ENCODE results near the gene MRC1. TPM values are rescaled to one million over a fixed set of nuclear protein-coding genes. Genes with fewer than 3 reads are reported as not detected.

The MRC1 gene
- polyA plus RNA-seq (2013), result 0.19 and 0.21 TPM in 2 replicates

- Histone ChIP-seq H3K36me3 (ENCODE audit: control insufficient read depth in 1 of 2, insufficient read depth in 2 of 2, low read length in 2 of 2) (no peaks in the 10 kb centered on the region), H3K9me3 (ENCODE audit: insufficient read depth, low read depth, low read length) (no peaks in the 10 kb centered on the region), H3K4me2 (ENCODE audit: low read length) (no peak within 1 kb of the TSS), H3K27ac (ENCODE audit: low read depth, low read length) (no peak within 1 kb of the TSS), H3K27me3 (ENCODE audit: insufficient read depth, low read length) (no peaks in the 10 kb centered on the region), H2AK5ac (ENCODE audit: low read length) (no peak within 1 kb of the TSS), H3K4me3 (ENCODE audit: low read depth, low read length) (no peak within 1 kb of the TSS), H2BK12ac (ENCODE audit: low read length) (peak within 1 kb of the TSS; percentile 17), H3K23ac (ENCODE audit: low read length) (no peak within 1 kb of the TSS), H3K79me1 (ENCODE audit: low read length) (no peaks in the 10 kb centered on the region), H4K8ac (ENCODE audit: low read depth, low read length) (peak within 1 kb of the TSS; percentile 57), H3K9ac (ENCODE audit: low read length) (no peak within 1 kb of the TSS), H3K4ac (ENCODE audit: low read depth, low read length) (no peak within 1 kb of the TSS), H4K12ac (ENCODE audit: low read depth, low read length) (peak within 1 kb of the TSS; percentile 64), H3K14ac (ENCODE audit: low read length) (no peak within 1 kb of the TSS), H4K91ac (ENCODE audit: low read depth, low read length) (peak within 1 kb of the TSS; percentile 15), H2BK5ac (ENCODE audit: low read depth, low read length, poor library complexity) (no peak within 1 kb of the TSS), H2AFZ (ENCODE audit: insufficient read depth, low read length, poor library complexity) (peak within 1 kb of the TSS; percentile 45), H3K79me2 (ENCODE audit: control insufficient read depth, insufficient read depth, low read length, poor library complexity) (no peaks in the 10 kb centered on the region), H2BK120ac (ENCODE audit: insufficient read depth, low read length, poor library complexity) (no peak within 1 kb of the TSS), H3K4me1 (ENCODE audit: control insufficient read depth in 1 of 2, insufficient read depth in 2 of 2, low read length in 2 of 2) (peaks cover 4 to 5% of the 10 kb centered on the region in 2 experiments), H3K18ac (ENCODE audit: low read length) (peak within 1 kb of the TSS; percentile 58)
- WGBS (ENCODE audit: extremely low coverage, insufficient coverage, insufficient read length), result no CpG with 5 or more reads among the region's 23 CpGs
- no peak for DNase-seq
Observed at GRCh38 chr10:17808971-17809841, at the start of gene MRC1. MRC1 (plus strand) TSS chr10:17809348; CDS start chr10:17809466, 118 bp downstream.

DNA sequence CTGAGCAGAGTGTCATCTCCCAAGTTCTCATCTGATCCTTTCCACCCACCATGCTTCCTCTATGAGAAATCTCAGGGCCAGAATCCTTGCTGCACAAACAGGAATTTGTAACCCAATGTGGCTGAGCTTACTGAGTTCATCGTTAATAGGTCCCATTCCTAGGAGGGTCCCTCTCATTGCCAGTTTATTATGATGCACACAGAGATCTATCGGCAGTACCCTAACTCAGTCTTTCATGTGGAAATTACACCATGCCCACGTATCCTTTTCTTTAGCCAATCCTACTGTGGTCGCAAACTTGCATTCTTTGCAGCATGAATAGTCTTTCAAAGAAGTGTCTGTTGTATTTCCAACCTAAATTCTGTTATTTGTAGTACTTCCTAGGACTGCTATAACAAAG lies 45.0 kb upstream of the MRC1 start:
- H3K27ac ChIP-seq (ENCODE audit: low read depth, low read length), result no peak overlapping the region
- no peak overlapping the region for H4K8ac ChIP-seq (ENCODE audit: low read depth, low read length)
- no peak for DNase-seq
- no peak overlapping the region for H2BK120ac ChIP-seq (ENCODE audit: insufficient read depth, low read length, poor library complexity)
- no peaks in the 10 kb centered on the region for H3K27me3 ChIP-seq (ENCODE audit: insufficient read depth, low read length)
- no peak overlapping the region for H3K14ac ChIP-seq (ENCODE audit: low read length)
- no peak overlapping the region for H2AK5ac ChIP-seq (ENCODE audit: low read length)
- no peak overlapping the region for H3K4me3 ChIP-seq (ENCODE audit: low read depth, low read length)
- no peaks in the 10 kb centered on the region for H3K79me2 ChIP-seq (ENCODE audit: control insufficient read depth, insufficient read depth, low read length, poor library complexity)
- H3K23ac ChIP-seq (ENCODE audit: low read length), result no peak overlapping the region
- H3K18ac ChIP-seq (ENCODE audit: low read length), result no peak overlapping the region
- H2BK12ac ChIP-seq (ENCODE audit: low read length), result no peak overlapping the region
- no CpG with 5 or more reads among the region's 4 CpGs for WGBS (ENCODE audit: extremely low coverage, insufficient coverage, insufficient read length)
- no peak overlapping the region for H4K91ac ChIP-seq (ENCODE audit: low read depth, low read length)
- no peak overlapping the region for H2BK5ac ChIP-seq (ENCODE audit: low read depth, low read length, poor library complexity)
- H2AFZ ChIP-seq (ENCODE audit: insufficient read depth, low read length, poor library complexity), result no peak overlapping the region
- no peaks in the 10 kb centered on the region for H3K79me1 ChIP-seq (ENCODE audit: low read length)
- no peak overlapping the region for H3K9ac ChIP-seq (ENCODE audit: low read length)
- no peaks in the 10 kb centered on the region for H3K9me3 ChIP-seq (ENCODE audit: insufficient read depth, low read depth, low read length)
- H3K4ac ChIP-seq (ENCODE audit: low read depth, low read length), result no peak overlapping the region
- H3K36me3 ChIP-seq (ENCODE audit: control insufficient read depth in 1 of 2, insufficient read depth in 2 of 2, low read length in 2 of 2), result no peaks in the 10 kb centered on the region
- H3K4me1 ChIP-seq (ENCODE audit: control insufficient read depth in 1 of 2, insufficient read depth in 2 of 2, low read length in 2 of 2), result peaks cover 0 to 2% of the 10 kb centered on the region in 2 experiments
- no peak overlapping the region for H3K4me2 ChIP-seq (ENCODE audit: low read length)
- no peak overlapping the region for H4K12ac ChIP-seq (ENCODE audit: low read depth, low read length)

DNA sequence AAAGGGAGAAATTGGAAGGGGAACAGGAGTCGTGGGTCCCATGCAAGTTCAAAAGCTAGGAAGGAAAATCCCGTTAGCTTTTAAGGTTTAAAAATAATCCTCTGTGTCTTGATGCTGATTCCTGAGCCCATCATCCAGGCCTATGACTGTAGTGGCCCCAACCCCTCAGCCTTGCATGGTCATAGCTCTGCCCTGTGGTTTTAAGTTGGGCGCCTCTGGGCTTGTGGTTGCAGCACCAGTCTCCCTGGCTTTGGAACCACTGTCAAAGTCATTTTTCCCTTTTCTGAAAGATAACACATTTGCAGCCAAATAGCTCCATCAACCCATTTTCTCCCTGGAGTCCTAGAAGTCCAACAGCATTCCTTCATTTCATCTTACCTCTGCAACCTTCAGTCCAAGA lies 43.5 kb upstream of the MRC1 start:
- Histone ChIP-seq H2BK12ac (ENCODE audit: low read length) (no peak overlapping the region), H3K18ac (ENCODE audit: low read length) (no peak overlapping the region), H4K12ac (ENCODE audit: low read depth, low read length) (no peak overlapping the region), H2BK5ac (ENCODE audit: low read depth, low read length, poor library complexity) (no peak overlapping the region), H3K4ac (ENCODE audit: low read depth, low read length) (no peak overlapping the region), H3K14ac (ENCODE audit: low read length) (no peak overlapping the region), H3K9ac (ENCODE audit: low read length) (no peak overlapping the region), H3K4me3 (ENCODE audit: low read depth, low read length) (no peak overlapping the region), H2BK120ac (ENCODE audit: insufficient read depth, low read length, poor library complexity) (no peak overlapping the region), H3K36me3 (ENCODE audit: control insufficient read depth in 1 of 2, insufficient read depth in 2 of 2, low read length in 2 of 2) (no peaks in the 10 kb centered on the region), H3K23ac (ENCODE audit: low read length) (no peak overlapping the region), H3K79me2 (ENCODE audit: control insufficient read depth, insufficient read depth, low read length, poor library complexity) (no peaks in the 10 kb centered on the region), H3K27ac (ENCODE audit: low read depth, low read length) (no peak overlapping the region), H4K91ac (ENCODE audit: low read depth, low read length) (no peak overlapping the region), H2AFZ (ENCODE audit: insufficient read depth, low read length, poor library complexity) (no peak overlapping the region), H2AK5ac (ENCODE audit: low read length) (no peak overlapping the region), H3K27me3 (ENCODE audit: insufficient read depth, low read length) (no peaks in the 10 kb centered on the region), H4K8ac (ENCODE audit: low read depth, low read length) (no peak overlapping the region), H3K4me2 (ENCODE audit: low read length) (no peak overlapping the region), H3K9me3 (ENCODE audit: insufficient read depth, low read depth, low read length) (no peaks in the 10 kb centered on the region), H3K4me1 (ENCODE audit: control insufficient read depth in 1 of 2, insufficient read depth in 2 of 2, low read length in 2 of 2) (peaks cover 0 to 6% of the 10 kb centered on the region in 2 experiments), H3K79me1 (ENCODE audit: low read length) (no peaks in the 10 kb centered on the region)
- WGBS (ENCODE audit: extremely low coverage, insufficient coverage, insufficient read length), result no CpG with 5 or more reads among the region's 3 CpGs
- no peak for DNase-seq

GRCh38 chr10:17766731-17767130 lies 42.4 kb upstream of the MRC1 start:
- Histone ChIP-seq H2BK12ac (ENCODE audit: low read length) (no peak overlapping the region), H3K18ac (ENCODE audit: low read length) (no peak overlapping the region), H3K4me1 (ENCODE audit: control insufficient read depth in 1 of 2, insufficient read depth in 2 of 2, low read length in 2 of 2) (peaks cover 0 to 6% of the 10 kb centered on the region in 2 experiments), H4K91ac (ENCODE audit: low read depth, low read length) (no peak overlapping the region), H2BK5ac (ENCODE audit: low read depth, low read length, poor library complexity) (no peak overlapping the region), H3K4me2 (ENCODE audit: low read length) (no peak overlapping the region), H2AK5ac (ENCODE audit: low read length) (no peak overlapping the region), H3K79me1 (ENCODE audit: low read length) (no peaks in the 10 kb centered on the region), H3K4me3 (ENCODE audit: low read depth, low read length) (no peak overlapping the region), H3K9me3 (ENCODE audit: insufficient read depth, low read depth, low read length) (no peaks in the 10 kb centered on the region), H4K8ac (ENCODE audit: low read depth, low read length) (no peak overlapping the region), H3K27me3 (ENCODE audit: insufficient read depth, low read length) (no peaks in the 10 kb centered on the region), H3K14ac (ENCODE audit: low read length) (no peak overlapping the region), H3K4ac (ENCODE audit: low read depth, low read length) (no peak overlapping the region), H2AFZ (ENCODE audit: insufficient read depth, low read length, poor library complexity) (no peak overlapping the region), H3K79me2 (ENCODE audit: control insufficient read depth, insufficient read depth, low read length, poor library complexity) (no peaks in the 10 kb centered on the region), H2BK120ac (ENCODE audit: insufficient read depth, low read length, poor library complexity) (no peak overlapping the region), H4K12ac (ENCODE audit: low read depth, low read length) (no peak overlapping the region), H3K27ac (ENCODE audit: low read depth, low read length) (no peak overlapping the region), H3K9ac (ENCODE audit: low read length) (no peak overlapping the region), H3K23ac (ENCODE audit: low read length) (no peak overlapping the region), H3K36me3 (ENCODE audit: control insufficient read depth in 1 of 2, insufficient read depth in 2 of 2, low read length in 2 of 2) (no peaks in the 10 kb centered on the region)
- no peak for DNase-seq
- no CpG with 5 or more reads among the region's 1 CpG for WGBS (ENCODE audit: extremely low coverage, insufficient coverage, insufficient read length)

Measured in trophoblast cell (in vitro differentiated cells and primary cell).